Measurements from ENCODE around the gene GBF1.

The GBF1 gene

GRCh38 chr10:102309236-102309635 is 63.9 kb downstream of the GBF1 start:
- DNase-seq = no peak

GRCh38 chr10:102309916-102310315 is 64.6 kb downstream of the GBF1 start:
- DNase-seq = no peak

- no peak for DNase-seq
These were observed 65.2 kb downstream of the GBF1 start for GRCh38 chr10:102310361-102311024.

GRCh38 chr10:102311025-102311420 is 65.7 kb downstream of the GBF1 start:
- no peak for DNase-seq

GRCh38 chr10:102312683-102313082 is 67.4 kb downstream of the GBF1 start:
- no peak for DNase-seq

DNA sequence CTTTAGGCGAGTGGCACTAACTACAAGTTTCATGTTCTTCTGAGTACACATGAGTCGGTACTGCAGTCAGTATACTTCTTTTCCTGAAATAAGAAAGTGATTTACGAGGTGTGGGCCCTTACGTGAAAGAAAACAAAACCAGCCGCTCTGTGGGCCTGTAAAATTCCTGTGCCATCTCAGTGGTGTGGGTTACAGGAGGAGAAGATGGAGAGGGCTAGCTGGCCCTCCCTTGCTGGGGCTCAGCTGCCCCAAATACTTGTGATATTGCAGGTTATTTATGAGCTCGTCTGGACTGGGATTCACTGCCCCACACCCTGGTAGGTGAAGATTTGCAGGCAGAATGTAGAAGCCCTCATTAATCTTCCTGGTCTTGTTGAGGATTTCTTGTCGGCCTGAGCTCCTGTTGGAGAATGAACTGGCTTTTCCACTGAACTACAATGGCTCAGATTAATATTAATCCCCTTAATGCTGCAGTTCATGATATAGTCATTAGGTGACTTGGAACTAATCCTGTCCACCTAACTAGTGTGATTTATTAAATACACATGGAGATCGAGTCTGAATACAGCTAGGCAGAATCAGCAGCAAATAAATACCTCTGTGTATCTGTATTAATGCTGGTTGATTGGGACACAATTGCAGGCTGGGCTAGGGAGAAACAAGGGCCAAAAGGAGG is 68.0 kb downstream of the GBF1 start:
- no peak for DNase-seq

DNA sequence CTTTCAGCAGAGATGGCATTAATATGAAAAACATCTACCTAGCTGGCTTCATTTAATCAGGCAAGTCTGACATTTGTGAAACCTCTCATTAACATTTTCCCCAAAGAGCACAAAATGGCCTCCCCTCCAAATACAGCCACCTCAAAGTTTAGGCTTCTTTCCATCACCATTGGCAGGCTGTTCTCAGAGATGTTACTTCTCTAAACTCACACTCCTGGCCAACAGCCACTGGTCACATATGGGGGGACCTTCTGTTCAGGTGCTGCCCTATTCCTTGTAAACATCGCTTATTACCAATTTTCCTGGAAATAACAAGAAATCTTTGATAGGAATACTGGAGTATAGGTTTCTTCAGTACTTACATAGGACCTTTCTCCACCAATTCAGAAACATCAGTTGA is 69.5 kb downstream of the GBF1 start:
- no peak for DNase-seq

- DNase-seq = no peak
These were observed 71.1 kb downstream of the GBF1 start for GRCh38 chr10:102316421-102316820.

DNA sequence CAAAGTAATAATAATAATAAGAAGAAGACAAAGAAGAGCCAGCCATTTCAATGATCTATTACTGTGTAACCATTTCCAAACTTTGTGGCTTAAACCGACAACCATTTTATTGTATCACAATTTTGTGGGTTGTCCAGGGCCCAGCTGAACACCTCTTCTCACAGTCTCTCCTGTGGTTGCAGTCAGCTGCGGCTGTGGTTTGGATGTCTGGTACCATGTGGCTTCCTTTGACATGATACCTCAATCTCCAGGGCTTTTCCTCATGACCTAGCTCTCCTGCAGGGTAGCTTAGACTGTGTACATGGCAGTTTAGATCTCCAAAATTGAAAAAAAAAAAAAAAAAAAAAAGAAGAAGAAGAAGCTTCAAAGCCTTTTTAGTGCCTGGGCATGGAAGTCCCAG is 77.6 kb downstream of the GBF1 start:
- DNase-seq = no peak

GRCh38 chr10:102324061-102324460 is 78.7 kb downstream of the GBF1 start:
- DNase-seq = no peak

- no peak for DNase-seq
These were observed 80.7 kb downstream of the GBF1 start for GRCh38 chr10:102326031-102326430.

DNA sequence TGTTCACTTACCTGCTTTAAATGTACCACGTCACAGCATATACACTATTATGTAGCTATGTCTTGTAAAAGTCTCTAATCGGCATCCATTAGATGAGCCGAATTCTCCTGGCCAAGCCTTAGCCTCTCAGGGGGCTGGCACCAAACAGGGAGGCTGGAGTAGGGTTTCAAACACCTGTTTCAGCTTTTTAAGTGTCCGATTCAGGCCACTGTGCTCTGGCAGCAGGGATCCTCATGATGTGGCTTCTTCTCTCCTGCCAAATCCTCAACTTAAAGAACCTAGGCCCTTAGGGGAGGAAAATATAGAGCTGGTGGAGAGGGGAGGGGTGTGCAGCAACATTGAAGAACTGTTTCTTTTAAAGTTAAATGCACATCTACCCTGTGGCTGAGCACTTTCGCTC is 81.7 kb downstream of the GBF1 start:
- DNase-seq = no peak

GRCh38 chr10:102327641-102328040 is 82.3 kb downstream of the GBF1 start:
- no peak for DNase-seq

DNA sequence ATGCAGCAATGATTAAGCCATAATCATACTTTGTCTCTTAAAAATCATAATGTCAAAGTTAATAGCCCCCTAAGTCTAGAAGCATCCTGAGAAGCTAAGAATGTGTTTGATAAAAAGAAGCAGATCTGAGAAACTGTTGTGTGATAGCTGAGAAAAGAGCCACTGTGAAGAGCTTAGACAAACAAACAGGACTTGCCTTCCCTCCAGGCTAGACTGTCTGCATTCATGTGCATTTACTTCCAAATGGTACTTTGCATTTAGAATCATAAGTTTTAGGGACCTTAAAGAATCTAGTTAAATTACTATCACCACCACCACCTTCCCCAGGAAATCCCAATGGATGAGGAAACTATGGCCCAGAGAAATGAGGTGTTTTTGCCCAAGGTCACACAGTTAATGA is 87.4 kb downstream of the GBF1 start:
- DNase-seq = no peak

GRCh38 chr10:102334101-102334500 is 88.8 kb downstream of the GBF1 start:
- no peak for DNase-seq

DNA sequence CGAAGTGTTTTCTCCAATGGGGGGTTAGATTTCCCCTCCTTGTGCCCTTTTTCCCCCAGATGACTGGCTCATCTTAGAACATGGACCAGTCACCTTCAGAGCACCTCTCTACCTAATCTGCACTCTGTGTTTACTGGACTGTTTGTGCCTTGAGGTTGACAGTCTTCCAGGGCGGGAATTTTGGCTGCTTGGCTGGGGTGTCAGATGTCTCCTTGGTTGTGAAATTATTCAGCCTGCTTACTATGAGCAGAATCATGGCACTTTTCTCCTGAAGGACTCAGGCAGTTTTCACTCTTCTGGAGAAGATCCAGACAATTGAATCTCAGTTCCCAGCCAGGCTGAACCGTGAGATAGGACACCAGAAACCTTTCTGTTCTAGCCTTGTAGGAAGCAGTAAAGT is 89.9 kb downstream of the GBF1 start:
- DNase-seq = no peak

DNA sequence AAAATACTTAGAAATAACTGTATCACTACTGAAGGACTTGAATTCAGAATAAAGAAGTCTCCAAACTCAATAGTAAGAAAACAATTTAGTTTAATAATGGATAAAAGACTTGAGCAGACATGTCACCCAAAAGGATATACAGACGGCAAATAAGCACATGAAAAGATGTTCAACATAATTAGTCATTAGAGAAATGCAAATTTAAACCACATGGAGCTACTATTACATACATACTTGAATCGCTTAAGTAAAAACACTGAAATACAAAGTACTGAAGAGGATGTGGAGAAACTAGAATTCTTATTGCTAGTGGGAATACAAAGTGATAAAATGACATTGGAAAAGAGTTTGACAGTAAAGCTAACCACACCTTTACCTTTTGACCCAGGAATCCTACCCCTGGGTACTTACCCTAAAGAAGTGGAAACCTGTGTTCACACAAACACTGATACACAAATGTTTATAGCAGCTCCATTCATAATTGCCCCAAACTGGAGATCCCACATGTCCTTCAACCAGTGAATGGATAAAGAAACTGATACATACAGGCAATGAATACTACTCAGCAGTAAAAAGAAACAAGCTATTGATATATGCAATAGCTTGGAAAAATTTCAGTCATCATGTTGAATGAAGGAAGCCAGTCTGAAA is 95.8 kb downstream of the GBF1 start:
- no peak for DNase-seq

DNA sequence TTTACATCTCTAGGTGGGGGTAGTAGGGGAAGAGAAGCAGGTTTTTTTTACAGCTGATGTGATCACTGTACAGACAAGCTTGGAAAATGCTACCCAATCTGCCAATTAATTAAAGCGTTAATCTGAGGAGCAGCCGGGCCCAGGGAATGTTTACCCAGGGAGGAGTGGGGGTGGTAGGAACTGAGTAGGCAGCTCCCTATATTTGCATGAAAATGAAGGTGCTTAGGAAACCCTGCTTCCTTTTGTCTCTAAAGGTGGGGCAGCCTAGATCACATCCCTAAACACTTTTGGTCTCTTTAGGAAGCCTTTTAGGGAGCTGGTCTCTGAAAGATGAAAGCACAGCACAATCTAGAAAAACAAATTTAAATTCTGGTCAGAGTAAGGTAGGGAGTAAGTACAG is 97.1 kb downstream of the GBF1 start:
- no peak for DNase-seq

DNA sequence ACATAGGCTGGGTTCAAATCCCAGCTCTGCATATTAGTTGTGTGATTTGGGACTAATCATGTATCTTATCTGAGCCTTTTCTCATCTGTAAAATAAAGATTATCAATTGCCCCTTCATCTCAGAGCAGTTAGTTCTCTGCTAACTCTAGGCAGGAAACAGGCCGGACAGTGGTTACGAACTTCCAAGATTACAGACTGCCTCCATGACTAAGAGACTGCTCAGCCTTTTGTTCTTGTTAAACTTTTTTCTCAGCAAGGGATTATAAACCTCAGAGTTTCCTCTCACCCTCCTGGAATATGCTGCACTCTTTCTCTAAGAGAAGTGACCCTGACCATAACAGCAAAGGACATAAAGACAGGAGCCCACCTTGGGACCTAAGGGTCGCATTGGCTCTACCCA is 97.6 kb downstream of the GBF1 start:
- DNase-seq = no peak

DNA sequence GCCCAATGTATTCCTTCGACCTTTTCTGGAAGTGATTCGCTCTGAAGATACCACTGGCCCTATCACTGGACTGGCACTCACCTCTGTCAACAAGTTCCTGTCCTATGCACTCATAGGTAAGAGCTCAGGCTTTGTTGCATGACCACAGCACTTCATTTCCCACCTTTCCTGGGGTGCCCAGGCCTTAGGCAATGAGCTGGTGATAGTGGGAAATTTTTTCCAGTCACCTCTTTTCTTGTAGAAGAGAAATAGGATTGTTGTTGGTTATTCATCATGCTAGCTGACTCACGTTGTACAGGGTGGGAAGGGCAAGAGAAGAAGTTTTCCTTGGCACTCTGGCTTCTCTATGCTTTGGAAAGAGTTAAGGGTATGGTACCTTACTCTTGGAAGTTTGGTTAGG is 98.7 kb downstream of the GBF1 start:
- DNase-seq = no peak

DNA sequence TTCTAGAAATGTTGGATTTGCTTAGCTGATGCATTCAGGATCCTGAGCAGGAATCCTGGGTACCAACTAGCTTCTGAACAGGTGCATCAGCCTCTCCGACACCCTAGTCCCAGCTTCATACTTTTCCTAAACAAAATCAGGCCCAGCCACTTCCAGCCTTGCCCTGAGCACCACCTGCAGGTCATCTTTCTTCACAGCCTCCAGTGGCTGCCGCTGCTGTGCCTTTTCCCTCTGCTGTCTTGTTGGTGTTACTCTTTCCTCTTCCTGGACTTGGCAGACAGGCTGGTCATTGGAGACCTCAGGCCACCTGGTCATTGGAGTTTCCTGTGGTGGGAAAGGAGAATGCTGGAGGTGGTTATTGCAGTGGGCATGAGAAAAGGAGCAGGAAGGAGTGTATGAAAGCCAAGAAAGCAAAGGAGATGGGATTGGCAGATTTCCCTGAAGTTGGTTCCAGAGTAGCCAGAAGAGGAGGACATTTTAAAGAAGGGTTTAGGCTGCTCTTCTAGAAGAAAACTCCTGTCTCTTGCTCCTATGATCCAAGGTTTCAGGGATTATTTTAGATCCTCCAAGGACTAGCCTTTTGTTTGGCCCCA is 102.0 kb downstream of the GBF1 start:
- peak; percentile 4 for DNase-seq

GRCh38 chr10:102352066-102352715 is 106.9 kb downstream of the GBF1 start:
- peak; percentile 45 for DNase-seq

- no peak for DNase-seq
These were observed 109.1 kb downstream of the GBF1 start for GRCh38 chr10:102354451-102354850.

Measured in NCI-H1694 (cell line).